NCI-H1092 treated with DMSO at 0.1 percent for 48 hours (cell line): Measurements from ENCODE around the gene PAQR9.

Source experiments
- DNase-seq: peaks from one replicate; lab custom pipeline; 2025; lab: John Stamatoyannopoulos, UW

PAQR9 gene

GRCh38 chr3:142951794-142952193, 11.7 kb downstream of the PAQR9 start:
- DNase-seq = no peak

DNA sequence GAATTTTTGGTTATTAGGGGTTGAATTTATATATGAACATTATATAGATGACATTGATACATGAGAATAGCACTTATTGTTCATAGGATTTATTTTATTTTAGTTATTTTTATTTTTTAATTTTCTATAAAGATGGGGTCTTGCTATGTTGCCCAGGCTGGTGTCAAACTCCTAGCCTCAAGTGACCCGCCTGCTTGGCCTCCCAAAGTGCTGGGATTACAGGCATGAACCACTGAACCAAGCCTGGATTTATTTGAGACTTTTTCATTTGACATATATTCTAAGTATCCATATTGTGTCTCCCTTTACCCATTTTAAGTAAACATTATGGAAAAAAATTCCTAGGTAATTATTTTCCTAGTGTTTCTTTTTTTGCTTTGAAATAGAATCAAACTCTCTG, 12.5 kb downstream of the PAQR9 start:
- no peak for DNase-seq

- no peak for DNase-seq
Observed at GRCh38 chr3:142947799-142948575, 15.5 kb downstream of the PAQR9 start.

- no peak for DNase-seq
Observed at GRCh38 chr3:142947352-142947751, 16.1 kb downstream of the PAQR9 start.

- no peak for DNase-seq
Observed at GRCh38 chr3:142946861-142947260, 16.6 kb downstream of the PAQR9 start.

DNA sequence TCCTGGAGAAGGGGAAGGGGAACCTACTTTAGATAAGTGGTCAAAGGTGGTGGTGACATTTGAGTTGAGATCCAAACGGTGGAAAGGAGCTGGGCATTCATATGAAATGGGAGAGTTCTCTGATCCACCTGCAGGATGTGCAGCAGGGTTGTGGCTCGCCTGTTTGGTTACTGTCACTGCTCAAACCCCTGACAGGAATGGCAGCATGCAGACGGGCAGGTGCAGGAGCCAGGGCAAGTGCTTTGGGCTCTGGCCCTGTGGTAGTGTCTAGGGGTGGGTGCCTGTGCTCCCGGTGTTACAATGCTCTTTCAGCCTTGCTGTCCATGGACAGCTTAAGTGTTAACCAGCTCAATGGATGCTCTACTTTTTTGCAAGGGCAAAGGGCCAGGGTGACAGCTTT, 18.5 kb downstream of the PAQR9 start:
- no peak for DNase-seq

DNA sequence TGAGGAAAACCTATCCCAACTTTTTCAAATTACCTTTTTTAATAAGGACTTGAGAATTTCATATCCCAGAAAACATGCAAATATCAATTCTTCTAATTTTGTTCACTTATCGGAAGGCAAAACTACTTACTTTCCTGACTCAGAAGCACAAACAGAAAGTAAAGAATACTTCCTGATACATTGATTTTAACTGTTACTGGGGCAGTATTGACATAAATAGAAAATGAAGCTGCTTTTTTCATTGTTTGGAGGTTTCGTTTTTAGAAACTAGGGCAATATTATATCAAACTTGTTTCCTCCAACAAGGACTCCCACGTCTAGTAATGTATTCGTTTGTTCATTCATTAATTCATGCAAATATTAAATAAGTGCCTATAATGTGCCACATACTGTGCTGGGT, 19.1 kb downstream of the PAQR9 start:
- no peak for DNase-seq

GRCh38 chr3:142943870-142944269, 19.6 kb downstream of the PAQR9 start:
- DNase-seq = no peak

DNA sequence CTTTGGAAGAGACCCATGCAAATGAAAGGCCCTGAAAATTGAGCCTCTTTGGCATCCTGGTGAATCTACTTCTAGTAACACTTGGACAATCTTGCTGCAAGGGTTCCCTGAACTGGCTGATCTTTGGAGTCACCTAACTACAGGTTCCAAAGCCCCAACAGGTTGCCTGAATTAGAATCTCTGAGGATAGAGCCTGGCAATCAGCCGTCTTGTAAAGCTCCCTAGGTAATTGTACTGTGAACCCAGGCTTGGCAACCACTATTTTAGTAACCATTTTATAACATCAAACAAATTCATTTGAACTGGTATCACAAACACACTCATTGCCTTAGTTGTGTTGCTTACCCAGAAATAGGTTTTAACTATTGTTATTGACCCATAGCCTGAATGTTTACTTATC, 20.1 kb downstream of the PAQR9 start:
- DNase-seq = no peak

GRCh38 chr3:142941373-142942123, 21.9 kb downstream of the PAQR9 start:
- no peak for DNase-seq

DNA sequence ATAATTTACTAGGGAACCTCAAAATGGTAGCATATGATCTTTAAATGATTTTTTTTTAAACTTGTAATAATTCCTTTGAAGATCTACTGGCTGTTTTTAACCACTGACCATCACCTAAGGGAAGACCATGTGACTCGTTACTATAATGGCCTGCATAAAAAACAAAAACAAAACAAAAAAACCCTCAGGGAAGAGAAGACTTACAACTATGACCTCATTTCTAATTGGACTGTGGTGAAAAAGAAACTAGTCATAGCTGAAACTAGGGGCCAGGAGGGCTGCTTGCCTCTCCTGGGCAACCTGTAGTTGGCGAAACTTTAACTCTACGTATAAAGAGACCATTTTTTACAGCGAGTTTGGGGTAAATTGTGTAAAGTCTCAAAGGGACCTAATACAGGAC, 23.0 kb downstream of the PAQR9 start:
- DNase-seq = no peak

- peak; percentile 3 for DNase-seq
Observed at GRCh38 chr3:142940000-142940399, 23.5 kb downstream of the PAQR9 start.

DNA sequence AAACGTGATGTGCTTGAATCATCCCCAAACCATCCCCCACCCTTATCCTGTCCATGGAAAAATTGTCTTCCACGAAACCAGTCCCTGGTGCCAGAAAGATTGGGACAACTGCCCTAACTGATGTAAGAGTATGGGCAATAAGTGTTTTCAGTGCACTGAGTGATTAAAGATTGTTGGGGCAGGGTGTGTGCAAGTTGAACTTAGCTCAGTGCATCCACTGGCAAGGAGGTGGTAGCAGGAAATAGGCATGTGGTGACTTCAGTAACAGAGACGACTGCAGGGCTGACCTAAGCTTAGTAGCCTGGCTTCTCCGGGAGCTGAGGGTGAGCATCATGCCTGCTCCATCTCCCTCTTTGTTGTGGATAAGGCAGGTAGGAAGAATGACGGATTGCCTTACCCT, 27.5 kb downstream of the PAQR9 start:
- no peak for DNase-seq

DNA sequence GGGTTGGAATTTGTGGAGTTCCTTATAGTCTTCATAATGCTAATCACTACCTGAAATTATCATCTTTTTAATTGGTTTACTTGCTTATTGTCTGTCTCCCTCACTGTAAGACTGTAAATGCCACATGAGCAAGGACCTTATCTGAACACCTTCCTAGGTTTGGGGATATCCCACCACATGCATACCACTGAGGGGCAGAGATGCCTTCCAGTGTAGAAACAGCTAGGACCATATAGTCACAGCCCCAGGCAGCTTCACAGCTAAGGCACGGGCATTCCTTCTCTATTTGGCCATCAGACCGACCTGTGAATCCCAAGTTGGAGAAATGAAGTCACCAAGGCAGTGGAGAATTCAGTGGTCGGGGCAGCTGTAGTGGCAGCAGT, 28.6 kb downstream of the PAQR9 start:
- no peak for DNase-seq

- no peak for DNase-seq
Observed at GRCh38 chr3:142934128-142934886, 29.2 kb downstream of the PAQR9 start.

DNA sequence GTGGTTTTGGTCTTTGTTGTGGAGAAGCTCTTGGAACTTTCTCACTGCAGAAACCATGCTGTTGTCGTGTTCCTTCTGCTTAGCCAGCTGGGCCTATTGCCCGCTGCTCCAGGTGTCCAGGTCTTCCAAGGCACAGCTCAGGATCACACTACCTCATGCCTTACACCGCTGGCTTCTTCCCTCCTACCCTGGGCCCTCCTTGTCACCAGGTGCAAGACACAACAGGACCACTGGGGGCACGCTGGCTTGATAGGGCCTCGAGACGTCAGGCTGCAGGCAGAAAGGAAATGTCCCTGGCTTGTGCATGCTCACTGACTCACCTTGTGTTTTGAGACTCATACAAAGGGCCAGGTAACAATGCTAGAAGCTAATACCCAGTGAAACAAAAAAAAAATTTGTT, 32.3 kb downstream of the PAQR9 start:
- DNase-seq = no peak

DNA sequence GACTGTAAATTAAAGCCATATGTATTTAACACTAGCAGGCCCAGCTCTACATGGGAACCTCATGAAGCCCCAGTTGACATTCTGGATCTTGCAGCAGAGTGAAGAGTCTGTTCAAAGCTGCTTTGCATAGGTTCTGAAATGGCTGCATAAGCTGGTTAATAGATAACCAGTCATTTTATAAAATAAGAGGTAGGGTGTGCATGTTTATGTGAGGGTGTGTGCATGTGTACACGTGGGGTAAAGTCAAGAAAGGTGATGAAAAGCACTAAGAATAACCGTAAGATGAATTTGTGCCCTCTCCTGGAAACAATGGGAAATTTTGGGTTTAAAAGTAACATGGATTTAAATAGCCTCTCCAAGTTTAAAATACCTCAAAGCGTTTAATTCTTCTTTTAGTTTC, 33.0 kb downstream of the PAQR9 start:
- no peak for DNase-seq

DNA sequence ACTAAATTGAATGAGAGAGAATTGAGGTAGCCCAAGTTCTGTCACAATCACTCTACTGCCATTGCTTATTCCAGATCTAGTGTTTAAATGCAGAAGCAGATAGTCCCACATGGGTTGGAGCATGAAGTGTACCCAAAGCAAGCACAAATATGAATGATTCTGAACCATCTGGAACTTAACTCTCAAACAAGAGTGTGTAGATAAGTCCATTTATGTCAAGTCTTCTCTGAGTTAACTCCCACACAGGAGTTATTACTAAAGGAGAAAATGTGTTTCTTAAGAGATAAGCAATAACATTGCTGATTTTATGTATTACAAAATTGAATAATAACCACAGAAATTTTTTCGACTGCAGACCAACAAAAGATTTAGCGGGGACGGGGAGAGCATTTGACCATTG, 33.6 kb downstream of the PAQR9 start:
- no peak for DNase-seq

DNA sequence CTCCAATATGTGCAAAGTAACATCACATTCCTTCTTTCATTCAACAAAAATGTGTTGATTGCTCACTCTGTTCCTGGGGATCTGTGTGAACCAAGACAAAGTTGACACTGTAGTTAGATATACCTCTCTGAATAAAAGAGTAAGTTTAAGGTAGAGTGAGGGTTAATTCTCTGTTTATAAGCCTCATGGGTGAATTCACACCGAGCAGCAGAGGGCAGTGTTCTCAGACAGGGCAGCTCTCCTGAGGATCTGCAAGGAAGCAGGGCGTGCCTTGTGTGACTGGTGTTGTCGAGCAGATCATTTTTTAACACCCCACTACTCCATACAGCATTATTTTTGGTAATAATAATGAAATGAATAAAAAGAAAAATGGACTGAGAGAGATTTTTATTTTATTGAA, 34.4 kb downstream of the PAQR9 start:
- DNase-seq = no peak

DNA sequence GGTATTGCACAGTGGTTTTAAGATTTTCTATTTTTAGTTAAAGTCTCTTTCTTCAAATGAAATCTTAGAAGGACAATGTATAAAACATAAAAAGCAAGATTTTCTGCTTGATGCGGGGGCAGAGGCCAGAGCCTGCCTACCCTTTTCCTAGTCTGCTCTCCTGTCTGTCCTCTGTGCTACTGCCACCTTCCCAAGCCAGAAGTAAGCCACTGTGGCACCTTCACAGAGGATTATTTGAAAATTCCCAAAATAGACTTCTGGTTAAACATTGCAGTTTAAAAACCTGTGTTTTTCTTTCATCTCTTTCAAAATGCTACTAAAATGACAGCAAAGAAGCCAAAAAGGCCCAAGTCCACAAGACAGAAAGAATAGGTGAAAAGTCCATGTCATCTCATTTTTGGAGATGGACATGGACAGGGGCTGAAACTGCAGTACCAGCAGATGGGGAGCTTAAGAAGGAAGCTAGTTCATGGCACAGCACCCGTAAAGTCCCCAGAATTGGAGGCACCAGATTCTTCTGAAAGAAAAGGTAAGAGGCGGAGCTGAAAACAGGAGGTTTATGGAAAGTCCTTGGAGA, 37.0 kb downstream of the PAQR9 start:
- no peak for DNase-seq

DNA sequence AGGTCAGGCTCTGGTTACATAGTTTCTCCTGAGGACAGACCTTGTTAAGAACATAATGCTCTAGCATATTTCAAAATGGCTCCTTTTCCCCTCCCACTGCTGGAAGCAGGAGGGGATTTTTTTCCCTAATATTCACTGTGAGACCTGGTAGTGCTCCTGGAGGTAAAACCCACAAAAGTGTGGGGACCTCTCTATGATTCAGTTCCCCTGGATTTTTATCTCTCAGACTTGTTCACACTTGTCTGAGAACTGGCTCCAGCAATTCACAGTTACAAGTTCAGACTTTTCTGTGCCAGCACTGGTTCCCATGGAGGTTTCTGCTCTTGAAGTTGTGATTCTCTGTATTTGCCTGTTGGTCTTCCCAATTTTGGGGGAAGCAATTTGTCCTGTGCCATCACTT, 38.3 kb downstream of the PAQR9 start:
- no peak for DNase-seq

DNA sequence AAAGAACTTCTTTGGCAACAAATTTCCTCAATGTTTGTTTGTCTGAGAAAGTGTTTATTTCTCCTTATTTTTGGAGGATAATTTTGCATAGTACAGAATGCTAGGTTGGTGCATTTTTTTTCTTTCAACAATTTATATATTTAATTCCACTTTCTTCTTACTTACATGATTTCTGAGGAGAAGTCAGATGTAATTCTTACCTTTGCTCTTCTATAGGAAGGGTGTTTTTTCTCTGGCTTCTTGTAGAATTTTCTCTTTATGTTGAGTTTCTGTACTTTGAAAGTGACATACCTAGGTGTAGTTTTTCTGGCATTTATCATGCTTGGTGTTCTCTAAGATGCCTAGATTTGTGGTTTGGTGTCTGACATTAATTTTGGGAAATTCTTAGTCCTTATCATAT, 39.8 kb downstream of the PAQR9 start:
- DNase-seq = no peak

DNA sequence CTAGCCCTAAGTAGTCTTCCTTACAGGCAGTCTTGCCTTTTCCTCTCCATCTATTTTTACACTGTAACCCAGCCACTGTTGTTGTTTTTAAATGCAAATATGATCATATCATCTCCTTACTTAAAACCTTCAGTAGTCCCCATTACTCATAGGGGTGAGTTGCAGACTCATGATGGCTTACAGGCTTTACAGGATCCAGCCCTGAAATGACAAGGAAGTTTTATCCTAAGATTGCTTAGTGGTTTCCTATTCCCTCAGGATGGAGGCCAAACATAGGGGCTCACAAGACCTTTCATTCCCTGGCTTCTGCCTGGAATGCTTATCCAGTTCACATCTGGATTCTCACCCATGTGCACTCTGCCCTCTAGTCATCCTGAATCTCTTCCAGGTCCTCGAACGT, 46.9 kb downstream of the PAQR9 start:
- no peak for DNase-seq
